Measurements from ENCODE around the gene SLC12A8. TPM values are rescaled to one million over a fixed set of nuclear protein-coding genes. Genes with fewer than 3 reads are reported as not detected.

The SLC12A8 gene
- total and polyA plus RNA-seq, 2 experiments from 2014 or later = 6.9 to 15.9 TPM

DNA sequence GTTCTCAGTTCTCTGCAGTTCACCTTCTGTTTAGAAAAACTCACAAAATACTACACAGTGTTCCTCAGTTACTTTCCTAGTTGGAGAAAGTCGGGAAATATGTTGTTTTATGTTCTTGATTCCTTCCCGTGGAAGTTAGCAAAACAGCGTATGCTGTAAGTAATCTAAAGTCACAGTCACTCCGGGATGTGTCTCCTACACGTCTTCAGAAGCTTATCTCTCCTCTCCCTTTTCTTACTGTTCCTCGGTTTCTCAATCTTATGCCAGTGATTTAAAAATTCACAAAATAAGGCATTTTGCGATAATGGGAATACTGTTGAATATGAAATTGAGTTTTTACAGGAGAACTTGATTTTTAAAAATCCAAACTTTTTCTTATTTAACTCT lies 158.5 kb downstream of the SLC12A8 start (continued):
- TF ChIP-seq, protein P1, sequence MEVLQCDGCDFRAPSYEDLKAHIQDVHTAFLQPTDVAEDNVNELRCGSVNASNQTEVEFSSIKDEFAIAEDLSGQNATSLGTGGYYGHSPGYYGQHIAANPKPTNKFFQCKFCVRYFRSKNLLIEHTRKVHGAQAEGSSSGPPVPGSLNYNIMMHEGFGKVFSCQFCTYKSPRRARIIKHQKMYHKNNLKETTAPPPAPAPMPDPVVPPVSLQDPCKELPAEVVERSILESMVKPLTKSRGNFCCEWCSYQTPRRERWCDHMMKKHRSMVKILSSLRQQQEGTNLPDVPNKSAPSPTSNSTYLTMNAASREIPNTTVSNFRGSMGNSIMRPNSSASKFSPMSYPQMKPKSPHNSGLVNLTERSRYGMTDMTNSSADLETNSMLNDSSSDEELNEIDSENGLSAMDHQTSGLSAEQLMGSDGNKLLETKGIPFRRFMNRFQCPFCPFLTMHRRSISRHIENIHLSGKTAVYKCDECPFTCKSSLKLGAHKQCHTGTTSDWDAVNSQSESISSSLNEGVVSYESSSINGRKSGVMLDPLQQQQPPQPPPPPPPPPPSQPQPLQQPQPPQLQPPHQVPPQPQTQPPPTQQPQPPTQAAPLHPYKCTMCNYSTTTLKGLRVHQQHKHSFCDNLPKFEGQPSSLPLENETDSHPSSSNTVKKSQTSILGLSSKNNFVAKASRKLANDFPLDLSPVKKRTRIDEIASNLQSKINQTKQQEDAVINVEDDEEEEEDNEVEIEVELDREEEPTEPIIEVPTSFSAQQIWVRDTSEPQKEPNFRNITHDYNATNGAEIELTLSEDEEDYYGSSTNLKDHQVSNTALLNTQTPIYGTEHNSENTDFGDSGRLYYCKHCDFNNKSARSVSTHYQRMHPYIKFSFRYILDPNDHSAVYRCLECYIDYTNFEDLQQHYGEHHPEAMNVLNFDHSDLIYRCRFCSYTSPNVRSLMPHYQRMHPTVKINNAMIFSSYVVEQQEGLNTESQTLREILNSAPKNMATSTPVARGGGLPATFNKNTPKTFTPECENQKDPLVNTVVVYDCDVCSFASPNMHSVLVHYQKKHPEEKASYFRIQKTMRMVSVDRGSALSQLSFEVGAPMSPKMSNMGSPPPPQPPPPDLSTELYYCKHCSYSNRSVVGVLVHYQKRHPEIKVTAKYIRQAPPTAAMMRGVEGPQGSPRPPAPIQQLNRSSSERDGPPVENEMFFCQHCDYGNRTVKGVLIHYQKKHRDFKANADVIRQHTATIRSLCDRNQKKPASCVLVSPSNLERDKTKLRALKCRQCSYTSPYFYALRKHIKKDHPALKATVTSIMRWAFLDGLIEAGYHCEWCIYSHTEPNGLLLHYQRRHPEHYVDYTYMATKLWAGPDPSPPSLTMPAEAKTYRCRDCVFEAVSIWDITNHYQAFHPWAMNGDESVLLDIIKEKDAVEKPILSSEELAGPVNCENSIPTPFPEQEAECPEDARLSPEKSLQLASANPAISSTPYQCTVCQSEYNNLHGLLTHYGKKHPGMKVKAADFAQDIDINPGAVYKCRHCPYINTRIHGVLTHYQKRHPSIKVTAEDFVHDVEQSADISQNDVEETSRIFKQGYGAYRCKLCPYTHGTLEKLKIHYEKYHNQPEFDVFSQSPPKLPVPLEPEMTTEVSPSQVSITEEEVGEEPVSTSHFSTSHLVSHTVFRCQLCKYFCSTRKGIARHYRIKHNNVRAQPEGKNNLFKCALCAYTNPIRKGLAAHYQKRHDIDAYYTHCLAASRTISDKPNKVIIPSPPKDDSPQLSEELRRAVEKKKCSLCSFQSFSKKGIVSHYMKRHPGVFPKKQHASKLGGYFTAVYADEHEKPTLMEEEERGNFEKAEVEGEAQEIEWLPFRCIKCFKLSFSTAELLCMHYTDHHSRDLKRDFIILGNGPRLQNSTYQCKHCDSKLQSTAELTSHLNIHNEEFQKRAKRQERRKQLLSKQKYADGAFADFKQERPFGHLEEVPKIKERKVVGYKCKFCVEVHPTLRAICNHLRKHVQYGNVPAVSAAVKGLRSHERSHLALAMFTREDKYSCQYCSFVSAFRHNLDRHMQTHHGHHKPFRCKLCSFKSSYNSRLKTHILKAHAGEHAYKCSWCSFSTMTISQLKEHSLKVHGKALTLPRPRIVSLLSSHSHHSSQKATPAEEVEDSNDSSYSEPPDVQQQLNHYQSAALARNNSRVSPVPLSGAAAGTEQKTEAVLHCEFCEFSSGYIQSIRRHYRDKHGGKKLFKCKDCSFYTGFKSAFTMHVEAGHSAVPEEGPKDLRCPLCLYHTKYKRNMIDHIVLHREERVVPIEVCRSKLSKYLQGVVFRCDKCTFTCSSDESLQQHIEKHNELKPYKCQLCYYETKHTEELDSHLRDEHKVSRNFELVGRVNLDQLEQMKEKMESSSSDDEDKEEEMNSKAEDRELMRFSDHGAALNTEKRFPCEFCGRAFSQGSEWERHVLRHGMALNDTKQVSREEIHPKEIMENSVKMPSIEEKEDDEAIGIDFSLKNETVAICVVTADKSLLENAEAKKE (CRISPR knock-in tag; IDR thresholded peaks at IDR 0.05) = no peak
- TF ChIP-seq EZH2 (IDR thresholded peaks at IDR 0.05; ENCODE audit: low read depth, unreplicated experiment) = no peak
- no peak for TF ChIP-seq JUNB (IDR thresholded peaks at IDR 0.05; ENCODE audit: unreplicated experiment)
- TF ChIP-seq ZNF331 (CRISPR knock-in tag; IDR thresholded peaks at IDR 0.05; ENCODE audit: low read depth) = no peak
- no peak for TF ChIP-seq STAT1 (IDR thresholded peaks at IDR 0.05; ENCODE audit: unreplicated experiment)
- TF ChIP-seq, protein P2, sequence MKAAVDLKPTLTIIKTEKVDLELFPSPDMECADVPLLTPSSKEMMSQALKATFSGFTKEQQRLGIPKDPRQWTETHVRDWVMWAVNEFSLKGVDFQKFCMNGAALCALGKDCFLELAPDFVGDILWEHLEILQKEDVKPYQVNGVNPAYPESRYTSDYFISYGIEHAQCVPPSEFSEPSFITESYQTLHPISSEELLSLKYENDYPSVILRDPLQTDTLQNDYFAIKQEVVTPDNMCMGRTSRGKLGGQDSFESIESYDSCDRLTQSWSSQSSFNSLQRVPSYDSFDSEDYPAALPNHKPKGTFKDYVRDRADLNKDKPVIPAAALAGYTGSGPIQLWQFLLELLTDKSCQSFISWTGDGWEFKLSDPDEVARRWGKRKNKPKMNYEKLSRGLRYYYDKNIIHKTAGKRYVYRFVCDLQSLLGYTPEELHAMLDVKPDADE (IDR thresholded peaks at IDR 0.05) = no peak

DNA sequence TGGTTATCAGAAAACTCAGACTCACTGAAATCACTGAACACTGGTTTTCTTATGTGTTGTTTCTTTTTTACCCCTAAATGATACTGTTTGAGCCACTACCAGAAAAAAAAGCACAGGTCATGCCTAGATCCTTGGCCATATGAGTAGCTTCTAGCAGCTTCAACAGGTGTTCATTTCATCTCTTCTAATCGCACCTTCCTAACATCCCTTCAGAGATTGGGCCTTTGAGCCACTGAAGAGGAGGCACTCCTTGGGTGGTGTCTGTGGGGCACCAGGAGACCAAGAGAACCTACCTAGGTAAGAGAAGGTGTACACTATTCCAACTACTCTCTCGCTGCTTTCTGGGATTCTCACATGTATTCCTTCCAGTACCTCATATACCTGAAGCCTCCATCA lies 159.2 kb downstream of the SLC12A8 start:
- H3K4me3 ChIP-seq = no peak overlapping the region
- H3K9me2 ChIP-seq (ENCODE audit: insufficient read depth) = no peaks in the 10 kb centered on the region
- H4K20me1 ChIP-seq (replicated peaks; ENCODE audit: insufficient read depth) = peaks cover 4% of the 10 kb centered on the region; the same call in 1 of the 2 replicates
- ATAC-seq (no peak), DNase-seq (ENCODE audit: low spot score) (no peak)
- H3K4me2 ChIP-seq = peak overlapping the region; percentile 74; the same call in 1 of the 2 replicates
- TF ChIP-seq JUNB (IDR thresholded peaks at IDR 0.05; ENCODE audit: unreplicated experiment) (no peak), ZNF331 (CRISPR knock-in tag; IDR thresholded peaks at IDR 0.05; ENCODE audit: low read depth) (no peak), ZNF114 (CRISPR knock-in tag; IDR thresholded peaks at IDR 0.05) (no peak), POLR2AphosphoS5 (IDR thresholded peaks at IDR 0.05; ENCODE audit: low read depth) (no peak), STAT1 (IDR thresholded peaks at IDR 0.05; ENCODE audit: unreplicated experiment) (no peak), EZH2 (IDR thresholded peaks at IDR 0.05; ENCODE audit: low read depth, unreplicated experiment) (no peak)
- TF ChIP-seq, protein P3, sequence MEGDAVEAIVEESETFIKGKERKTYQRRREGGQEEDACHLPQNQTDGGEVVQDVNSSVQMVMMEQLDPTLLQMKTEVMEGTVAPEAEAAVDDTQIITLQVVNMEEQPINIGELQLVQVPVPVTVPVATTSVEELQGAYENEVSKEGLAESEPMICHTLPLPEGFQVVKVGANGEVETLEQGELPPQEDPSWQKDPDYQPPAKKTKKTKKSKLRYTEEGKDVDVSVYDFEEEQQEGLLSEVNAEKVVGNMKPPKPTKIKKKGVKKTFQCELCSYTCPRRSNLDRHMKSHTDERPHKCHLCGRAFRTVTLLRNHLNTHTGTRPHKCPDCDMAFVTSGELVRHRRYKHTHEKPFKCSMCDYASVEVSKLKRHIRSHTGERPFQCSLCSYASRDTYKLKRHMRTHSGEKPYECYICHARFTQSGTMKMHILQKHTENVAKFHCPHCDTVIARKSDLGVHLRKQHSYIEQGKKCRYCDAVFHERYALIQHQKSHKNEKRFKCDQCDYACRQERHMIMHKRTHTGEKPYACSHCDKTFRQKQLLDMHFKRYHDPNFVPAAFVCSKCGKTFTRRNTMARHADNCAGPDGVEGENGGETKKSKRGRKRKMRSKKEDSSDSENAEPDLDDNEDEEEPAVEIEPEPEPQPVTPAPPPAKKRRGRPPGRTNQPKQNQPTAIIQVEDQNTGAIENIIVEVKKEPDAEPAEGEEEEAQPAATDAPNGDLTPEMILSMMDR (conservative IDR thresholded peaks at IDR 0.05; ENCODE audit: low read depth in 2 of 2) = no peak
- Mint-ChIP-seq H3K4me3 (no peak overlapping the region), H3K27ac (no peak overlapping the region), H3K4me1 (peaks cover 54% of the 10 kb centered on the region), H3K9me3 (no peaks in the 10 kb centered on the region), H3K36me3 (ENCODE audit: low read depth) (no peaks in the 10 kb centered on the region; the same call in 2 of the 3 replicates), H3K27me3 (ENCODE audit: insufficient read depth, low read depth, poor library complexity) (peaks cover 35% of the 10 kb centered on the region)
- peaks cover 39% of the 10 kb centered on the region for H3K27me3 ChIP-seq (ENCODE audit: insufficient read depth)
- H2AFZ ChIP-seq = no peak overlapping the region
- H3K27ac ChIP-seq (ENCODE audit: low read depth) = no peak overlapping the region
- no peaks in the 10 kb centered on the region; the same call in 1 of the 2 replicates for H3K36me3 ChIP-seq (ENCODE audit: insufficient read depth)
- H3K79me2 ChIP-seq (replicated peaks; ENCODE audit: insufficient read depth) = peaks cover 14% of the 10 kb centered on the region; the same call in 1 of the 2 replicates
- H3K4me1 ChIP-seq (ENCODE audit: insufficient read depth) = peaks cover 55% of the 10 kb centered on the region
- H3F3A ChIP-seq (replicated peaks; ENCODE audit: low read depth) = peaks cover 20% of the 10 kb centered on the region
